Common myeloid progenitor, CD34-positive (primary cell): ENCODE measurements around the gene C1orf185. TPM values are rescaled to one million over a fixed set of nuclear protein-coding genes. Genes with fewer than 3 reads are reported as not detected.

Experiments
- CTCF ChIA-PET: fragments of 350-600 bp; sonication (Branson Sonifier 250); formaldehyde crosslinking; loops from one replicate; lab custom pipeline; 2021; ENCODE audit warnings: antibody characterized with exemption; lab: Charles Lee
- POLR2A ChIA-PET: fragments of 350-600 bp; sonication (Branson Sonifier 250); formaldehyde crosslinking; loops from one replicate; lab custom pipeline; 2021; ENCODE audit warnings: antibody characterized with exemption; lab: Charles Lee
- DNase-seq, 3 donors: peaks; one replicate each; pipeline versions ENCODE4 v3.0.0 to v3.0.0-alpha.2; 2013
- H3K27ac ChIP-seq, 2 experiments: 1 replicate in 1 of 2; 2 replicates in 1 of 2; pipeline ENCODE4 v1.7.0; 2013; ENCODE audit warnings: inconsistent platforms in 2 of 2, low read length in 2 of 2, mild to moderate bottlenecking in 2 of 2, low read depth in 1 of 2, moderate library complexity in 1 of 2; ENCODE audit not compliant: severe bottlenecking in 2 of 2, insufficient read depth in 1 of 2, poor library complexity in 1 of 2
- H3K27me3 ChIP-seq, 5 experiments: replicated peaks in 2 of 5; 1 replicate in 3 of 5; 2 replicates in 2 of 5; pipeline versions ENCODE4 v1.6.1 to v1.7.0; 2013; ENCODE audit warnings: low read length in 4 of 5, mild to moderate bottlenecking in 2 of 5, moderate library complexity in 2 of 5, inconsistent platforms in 1 of 5; ENCODE audit not compliant: insufficient read depth in 5 of 5, control insufficient read depth in 4 of 5
- H3K36me3 ChIP-seq, 4 experiments: 1 replicate in 2 of 4; 2 replicates in 2 of 4; pipeline versions ENCODE4 v1.6.1 to v1.7.0; 2013; ENCODE audit warnings: low read length in 3 of 4, control low read depth in 1 of 4, mild to moderate bottlenecking in 1 of 4; ENCODE audit not compliant: control insufficient read depth in 4 of 4, insufficient read depth in 4 of 4
- H3K4me1 ChIP-seq, 4 experiments: 1 replicate in 3 of 4; 2 replicates in 1 of 4; pipeline versions ENCODE4 v1.6.1 to v1.7.1; 2013; ENCODE audit warnings: low read length in 3 of 4, mild to moderate bottlenecking in 3 of 4, control low read depth in 1 of 4, inconsistent platforms in 1 of 4, moderate library complexity in 1 of 4; ENCODE audit not compliant: control insufficient read depth in 4 of 4, insufficient read depth in 4 of 4; ENCODE audit errors: control extremely low read depth in 1 of 4
- H3K4me3 ChIP-seq, 7 experiments: 1 replicate in 4 of 7; 2 replicates in 3 of 7; pipeline versions ENCODE4 v1.5.1 to v1.7.0; 2013; ENCODE audit warnings: mild to moderate bottlenecking in 7 of 7, low read length in 6 of 7, moderate library complexity in 6 of 7, inconsistent platforms in 2 of 7, low read depth in 2 of 7, control low read depth in 1 of 7; ENCODE audit not compliant: insufficient read depth in 4 of 7, control insufficient read depth in 1 of 7; ENCODE audit errors: extremely low read depth in 1 of 7
- H3K9me3 ChIP-seq, 5 experiments: 1 replicate in 4 of 5; 2 replicates in 1 of 5; pipeline versions ENCODE4 v1.6.1 to v1.7.1; 2013; ENCODE audit warnings: low read length in 4 of 5, mild to moderate bottlenecking in 2 of 5, inconsistent platforms in 1 of 5, low read depth in 1 of 5, moderate library complexity in 1 of 5; ENCODE audit not compliant: control insufficient read depth in 4 of 5, insufficient read depth in 2 of 5; ENCODE audit errors: control extremely low read depth in 1 of 5
- WGBS: methylation state at CpG from one replicate; pipeline ENCODE4 v1.1.5; 2013; ENCODE audit not compliant: insufficient coverage; 5-methylcytosine and 5-hydroxymethylcytosine counted together
- polyA plus RNA-seq: library from polyadenylated mRNA; unstranded; fragments of 120-200 nt; gene quantifications from one replicate; pipeline ENCODE4 v1.2.1, GENCODE V29; 2013

C1orf185 gene
- polyA plus RNA-seq = not detected

- WGBS = 83% methylated on average over 3 of the region's 4 CpGs
- POLR2A ChIA-PET = no interaction called here
- H3K27ac ChIP-seq = no peak within 1 kb of the TSS
Measured at GRCh38 chr1:51101976-51102375, at the start of gene C1orf185. Gene C1orf185 (plus strand): TSS chr1:51102228. CDS start chr1:51102234, 6 bp downstream.

DNA sequence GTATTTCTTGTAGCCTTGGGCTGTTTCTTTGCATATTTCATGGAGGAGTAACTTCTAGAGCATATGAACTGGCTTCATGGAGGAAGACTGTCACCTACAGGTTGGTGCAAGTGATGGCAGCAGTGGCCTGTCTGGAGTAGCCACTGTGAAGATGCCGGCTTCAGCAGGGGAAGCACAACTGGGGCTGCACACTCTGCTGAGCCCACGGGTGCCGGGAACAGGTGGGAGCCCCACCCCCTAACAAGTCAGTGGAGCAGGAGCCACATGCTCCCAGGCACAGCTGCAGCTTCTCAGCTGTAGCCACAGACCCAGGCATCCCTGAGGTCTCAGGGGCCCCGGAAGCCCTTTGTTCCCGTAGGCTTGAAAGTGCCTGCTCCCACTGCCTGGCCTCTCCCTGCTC lies 43.2 kb upstream of the C1orf185 start:
- Histone ChIP-seq H3K4me1 (no peaks in the 10 kb centered on the region), H3K4me3 (no peak overlapping the region), H3K36me3 (no peaks in the 10 kb centered on the region), H3K27ac (no peak overlapping the region), H3K9me3 (peaks cover 0 to 15% (median 0%) of the 10 kb centered on the region in 5 experiments), H3K27me3 (no peaks in the 10 kb centered on the region)
- CTCF ChIA-PET = no interaction called here
- WGBS = 87% methylated on average over 5 of the region's 5 CpGs
- DNase-seq = no peak
- POLR2A ChIA-PET = no interaction called here

More at GRCh38 chr1:51101976-51102375, at the start of gene C1orf185:
- no peaks in the 10 kb centered on the region for H3K4me1 ChIP-seq
- no peaks in the 10 kb centered on the region for H3K9me3 ChIP-seq
- H3K4me3 ChIP-seq = no peak within 1 kb of the TSS
- no peaks in the 10 kb centered on the region for H3K36me3 ChIP-seq
- no peaks in the 10 kb centered on the region for H3K27me3 ChIP-seq
- no peak for DNase-seq
- CTCF ChIA-PET = no interaction called here

DNA sequence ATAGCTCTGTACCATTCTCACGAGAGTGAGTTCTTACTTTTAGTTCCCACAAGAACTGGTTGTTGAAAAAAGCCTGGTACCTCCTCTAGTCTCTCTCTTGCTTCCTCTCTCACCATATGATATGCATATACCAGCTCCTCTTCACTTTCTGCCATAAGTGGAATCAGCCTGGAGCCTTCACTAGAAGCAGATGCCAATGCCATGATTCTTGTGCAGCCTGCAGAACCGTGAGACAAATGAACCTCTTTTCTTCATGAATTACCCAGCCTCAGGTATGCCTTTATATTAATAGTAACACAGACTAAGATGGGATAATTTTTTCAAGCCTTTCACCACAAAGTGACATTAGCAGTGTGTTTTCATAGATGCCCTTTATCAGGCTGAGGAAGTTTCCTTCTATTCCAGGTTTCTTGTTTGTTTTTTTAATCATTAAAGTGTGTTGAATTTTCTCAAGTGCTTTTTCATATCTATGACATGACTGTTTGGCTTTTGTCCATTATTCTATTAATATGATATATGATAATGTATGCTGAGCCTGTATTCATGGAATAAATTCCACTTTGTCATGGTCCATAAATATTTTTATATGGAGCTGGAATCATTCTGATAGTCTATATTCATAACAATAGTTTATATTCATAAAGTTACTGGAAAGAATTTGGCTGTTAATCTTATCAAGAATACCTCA lies 40.7 kb upstream of the C1orf185 start:
- Histone ChIP-seq H3K27ac (no peak overlapping the region), H3K4me1 (no peaks in the 10 kb centered on the region), H3K27me3 (no peaks in the 10 kb centered on the region), H3K9me3 (peaks cover 0 to 13% (median 0%) of the 10 kb centered on the region in 5 experiments), H3K4me3 (no peak overlapping the region), H3K36me3 (no peaks in the 10 kb centered on the region)
- POLR2A ChIA-PET = no interaction called here
- CTCF ChIA-PET = no interaction called here
- DNase-seq = no peak
- 83% methylated on average over 1 of the region's 2 CpGs for WGBS

DNA sequence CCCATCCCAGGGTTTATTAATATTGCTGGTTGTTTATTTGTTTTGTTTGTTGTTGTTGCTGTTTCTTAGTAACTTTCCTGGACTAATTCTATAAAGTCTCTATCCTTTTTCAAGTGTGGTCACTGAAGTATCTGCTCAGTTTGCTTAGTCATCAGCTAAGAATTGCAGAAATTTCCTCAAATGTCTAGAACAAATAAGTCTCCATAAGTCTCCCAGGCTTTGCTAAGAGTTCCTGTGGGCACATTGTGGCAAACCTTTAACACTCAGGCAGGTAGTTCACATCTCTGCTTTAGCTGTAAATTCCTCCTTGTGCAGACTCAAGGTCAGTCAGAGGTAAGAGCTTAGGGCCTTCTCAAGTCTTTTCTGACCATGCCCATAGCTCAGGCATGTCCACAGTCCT lies 38.9 kb upstream of the C1orf185 start:
- Histone ChIP-seq H3K4me1 (no peaks in the 10 kb centered on the region), H3K4me3 (no peak overlapping the region), H3K27me3 (peaks cover 0 to 2% (median 0%) of the 10 kb centered on the region in 5 experiments), H3K9me3 (peaks cover 0 to 12% (median 0%) of the 10 kb centered on the region in 5 experiments), H3K36me3 (no peaks in the 10 kb centered on the region), H3K27ac (no peak overlapping the region)
- ChIA-PET CTCF (no interaction called here), POLR2A (no interaction called here)
- no peak for DNase-seq

DNA sequence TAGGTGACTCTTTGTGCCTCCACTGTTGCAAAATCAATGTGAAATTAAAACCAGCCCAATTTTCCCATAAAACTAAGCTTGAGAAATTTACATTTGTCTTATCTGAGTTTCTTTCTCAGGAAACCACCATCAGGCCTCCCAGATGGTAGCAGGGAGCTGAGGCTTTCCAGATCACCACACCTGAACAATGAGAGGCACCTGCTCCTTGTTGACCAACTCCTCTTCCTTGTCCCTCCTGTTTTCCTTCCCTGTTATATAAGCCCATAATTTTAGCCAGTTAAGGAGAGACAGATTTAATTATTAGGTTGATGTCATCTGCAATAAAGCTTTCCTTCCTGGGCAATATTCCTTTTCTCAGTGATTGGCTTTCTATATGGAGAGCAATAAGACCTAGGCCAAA lies 32.0 kb upstream of the C1orf185 start:
- no peak for DNase-seq
- H3K27ac ChIP-seq = no peak overlapping the region
- POLR2A ChIA-PET = no interaction called here
- no peaks in the 10 kb centered on the region for H3K36me3 ChIP-seq
- no peaks in the 10 kb centered on the region for H3K4me1 ChIP-seq
- H3K9me3 ChIP-seq = no peaks in the 10 kb centered on the region
- CTCF ChIA-PET = no interaction called here
- no peak overlapping the region for H3K4me3 ChIP-seq
- peaks cover 0 to 8% (median 2%) of the 10 kb centered on the region in 5 experiments for H3K27me3 ChIP-seq

DNA sequence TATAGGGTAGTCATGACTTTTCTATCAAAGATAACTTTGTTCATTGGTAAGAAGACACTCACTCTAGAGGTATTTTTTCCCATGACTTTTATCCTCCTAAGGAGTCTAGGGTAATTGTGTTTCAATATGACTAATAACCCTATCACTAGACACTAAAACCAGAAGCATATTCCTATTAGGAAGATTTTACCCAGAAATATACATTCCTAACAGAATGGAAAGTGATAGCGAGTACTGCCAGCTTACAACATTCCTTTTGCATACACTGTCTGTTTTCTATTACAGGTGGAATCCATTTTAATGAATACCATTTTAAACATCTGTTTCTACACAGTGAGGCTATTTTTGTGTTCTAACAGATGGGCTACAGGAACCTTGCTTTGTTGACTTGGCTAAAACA lies 31.4 kb upstream of the C1orf185 start:
- Histone ChIP-seq H3K27me3 (peaks cover 0 to 8% (median 2%) of the 10 kb centered on the region in 5 experiments), H3K36me3 (no peaks in the 10 kb centered on the region), H3K27ac (no peak overlapping the region), H3K9me3 (no peaks in the 10 kb centered on the region), H3K4me1 (no peaks in the 10 kb centered on the region), H3K4me3 (no peak overlapping the region)
- 78% methylated on average over 1 of the region's 1 CpG for WGBS
- POLR2A ChIA-PET = no interaction called here
- CTCF ChIA-PET = no interaction called here
- DNase-seq = no peak

DNA sequence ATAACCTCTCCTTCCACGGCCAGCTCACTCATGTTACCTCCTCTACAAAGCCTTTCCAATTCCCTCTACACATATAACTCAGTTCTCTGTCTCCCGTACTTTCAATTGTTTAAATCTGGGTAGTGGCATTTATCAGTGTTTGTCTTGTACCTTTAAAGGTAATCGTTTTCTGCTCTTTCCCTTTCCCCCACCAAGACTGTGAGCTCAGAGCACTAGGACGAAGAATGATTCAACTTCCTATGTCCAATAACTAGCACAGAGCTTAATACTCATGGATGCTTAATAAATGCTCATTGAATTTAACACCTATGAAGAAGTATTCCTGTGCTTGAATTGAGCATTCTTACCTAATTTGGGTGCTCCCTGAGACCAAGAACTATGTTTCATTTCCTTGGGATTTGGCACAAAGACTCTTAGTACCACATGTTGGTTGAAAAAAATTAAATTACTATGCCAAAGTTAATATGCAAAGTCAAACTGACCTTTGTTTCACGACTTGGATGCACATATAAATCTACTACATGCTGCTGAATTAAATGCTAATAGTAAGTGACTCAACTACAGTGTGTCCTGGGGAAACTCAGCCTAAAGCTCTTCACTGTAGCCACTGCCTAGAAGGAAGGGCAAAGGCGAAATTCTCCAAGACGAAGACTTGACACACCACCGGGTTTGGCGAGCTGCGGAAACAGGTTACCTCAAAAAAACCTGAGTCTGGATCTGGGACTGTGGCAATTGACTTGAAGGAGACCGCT lies 30.6 kb upstream of the C1orf185 start:
- Histone ChIP-seq H3K27ac (no peak overlapping the region), H3K4me3 (no peak overlapping the region), H3K27me3 (peaks cover 0 to 8% (median 2%) of the 10 kb centered on the region in 5 experiments), H3K36me3 (no peaks in the 10 kb centered on the region), H3K4me1 (no peaks in the 10 kb centered on the region), H3K9me3 (no peaks in the 10 kb centered on the region)
- 91% methylated on average over 6 of the region's 11 CpGs for WGBS
- DNase-seq = no peak
- POLR2A ChIA-PET = no interaction called here
- CTCF ChIA-PET = no interaction called here
